C1 segment of cervical spinal cord (tissue), 14 donors: ENCODE results near the gene ORC2.
"Not testable (repeated sequence)": the region's sequence is repeated elsewhere in the genome, so short reads cannot be mapped to it uniquely, and the experiment has no call there.

Source experiments
- DNase-seq, 14 donors: peaks; one replicate each; lab custom pipeline; 2025; lab: John Stamatoyannopoulos, UW

ORC2 gene

DNA sequence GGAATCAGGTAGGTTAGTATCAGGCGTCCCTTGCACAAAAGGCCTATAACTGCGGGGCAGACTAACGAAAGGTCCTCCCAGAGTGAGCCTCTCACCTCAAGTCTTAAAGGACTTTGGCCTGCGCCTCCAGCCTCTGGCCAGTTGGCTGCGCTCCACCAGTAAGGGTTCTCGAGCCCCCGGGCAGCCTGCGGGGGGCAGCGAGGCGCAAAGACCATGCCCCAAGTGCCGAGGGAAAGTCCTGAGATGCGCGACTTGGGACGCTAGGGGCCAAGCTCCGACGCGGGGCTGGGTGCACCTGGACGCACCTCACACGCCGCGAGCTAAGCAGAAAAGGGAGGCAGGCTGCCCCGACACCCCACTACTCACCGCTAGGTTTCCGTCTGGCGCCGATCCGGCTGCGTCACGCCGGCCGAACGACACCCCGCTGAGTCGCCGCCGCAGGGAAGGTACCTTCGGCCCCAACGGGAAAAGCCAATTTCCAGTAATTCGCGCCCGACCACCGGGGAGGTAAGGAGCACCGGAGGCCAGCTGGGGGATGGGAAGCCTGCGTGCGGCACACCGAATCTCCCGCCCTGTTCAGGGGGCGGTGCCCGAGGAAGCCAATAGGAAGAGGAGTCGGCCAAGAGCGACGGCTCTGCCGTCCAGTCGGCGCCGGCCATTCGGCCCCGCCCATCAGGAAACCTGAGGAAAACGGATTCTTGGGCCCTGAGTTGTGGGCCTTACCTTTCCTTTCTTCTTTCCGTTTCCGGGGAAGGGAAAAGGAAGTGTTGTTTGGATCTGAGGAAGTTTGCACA, at the start of gene ORC2:
Gene ORC2, minus strand, starts transcription at position 537 of the 794 bp plus-strand sequence. CDS start 5,537 bp downstream, outside the sequence.
- peak; percentile 20 to 97 (median 88) for DNase-seq

DNA sequence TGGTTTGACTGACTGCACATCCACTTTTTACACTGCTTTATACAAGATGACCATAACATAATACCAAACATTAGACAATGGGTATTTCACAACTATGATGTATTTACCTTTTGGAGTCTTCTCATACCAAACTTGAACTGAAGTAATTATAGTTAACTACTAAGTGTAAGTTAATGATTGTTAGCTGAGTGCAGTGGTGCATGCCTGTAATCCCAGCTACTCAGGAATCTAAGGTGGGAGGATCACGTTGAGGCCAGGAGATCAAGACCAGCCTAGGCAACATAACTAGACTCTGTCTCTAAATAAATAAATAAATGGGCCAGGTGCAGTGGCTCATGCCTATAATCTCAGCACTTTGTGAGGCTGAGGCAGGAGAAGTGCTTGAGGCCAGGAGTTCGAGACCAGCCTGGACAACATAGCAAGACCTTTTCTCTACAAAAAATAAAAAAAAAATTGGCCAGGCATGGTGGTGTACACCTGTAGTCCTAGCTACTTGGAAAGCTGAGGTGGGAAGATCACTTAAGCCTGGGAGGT, 44.9 kb upstream of the ORC2 start:
- DNase-seq = no peak

- no peak for DNase-seq
Observed at GRCh38 chr2:201007584-201007998, 44.1 kb upstream of the ORC2 start.

GRCh38 chr2:201006704-201007103, 43.2 kb upstream of the ORC2 start:
- DNase-seq = no peak

- DNase-seq = no peak
Observed at GRCh38 chr2:201004370-201004769, 40.9 kb upstream of the ORC2 start.

GRCh38 chr2:200993097-200993496, 29.6 kb upstream of the ORC2 start:
- no peak for DNase-seq

DNA sequence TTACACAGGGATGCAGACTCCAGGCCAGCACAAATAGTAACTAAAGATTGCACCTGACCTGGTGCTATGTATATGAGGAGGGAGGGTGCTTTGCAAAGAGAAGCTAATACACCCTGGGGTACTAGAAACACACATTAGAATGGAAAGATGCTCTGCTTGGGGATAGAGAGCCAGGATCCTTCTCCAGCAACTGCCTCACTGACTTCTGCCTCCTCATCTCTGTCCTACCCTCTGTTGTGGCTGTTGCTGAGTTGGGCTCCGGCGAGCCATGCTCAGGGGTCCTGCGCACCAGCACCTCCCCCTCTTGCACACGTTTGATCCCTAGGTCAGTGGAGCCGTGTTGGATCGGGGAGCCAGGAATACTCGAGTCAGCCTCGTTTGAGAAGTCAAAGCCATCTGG, 23.7 kb upstream of the ORC2 start:
- no peak for DNase-seq

GRCh38 chr2:200985799-200986198, 22.3 kb upstream of the ORC2 start:
- DNase-seq = no peak

DNA sequence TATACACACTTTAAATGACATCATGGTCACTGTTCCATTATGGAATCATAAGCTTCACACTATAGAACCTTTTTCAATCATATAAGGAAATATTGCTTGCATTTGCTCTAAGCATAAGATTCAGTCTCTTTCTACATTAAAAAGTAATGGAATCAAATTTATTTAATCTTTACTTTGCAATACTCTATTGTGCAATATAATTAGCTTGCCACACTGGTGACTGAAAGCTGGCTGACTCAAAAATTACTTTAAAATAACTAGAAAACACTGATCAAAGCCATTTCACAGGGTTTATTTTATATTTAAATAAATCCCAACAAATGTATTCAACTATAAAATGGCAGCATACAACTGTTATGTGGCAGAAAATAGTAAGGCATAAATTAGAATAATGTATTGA, 13.2 kb upstream of the ORC2 start:
- DNase-seq = no peak

- DNase-seq = no peak
Observed at GRCh38 chr2:200975672-200976071, 12.2 kb upstream of the ORC2 start.

DNA sequence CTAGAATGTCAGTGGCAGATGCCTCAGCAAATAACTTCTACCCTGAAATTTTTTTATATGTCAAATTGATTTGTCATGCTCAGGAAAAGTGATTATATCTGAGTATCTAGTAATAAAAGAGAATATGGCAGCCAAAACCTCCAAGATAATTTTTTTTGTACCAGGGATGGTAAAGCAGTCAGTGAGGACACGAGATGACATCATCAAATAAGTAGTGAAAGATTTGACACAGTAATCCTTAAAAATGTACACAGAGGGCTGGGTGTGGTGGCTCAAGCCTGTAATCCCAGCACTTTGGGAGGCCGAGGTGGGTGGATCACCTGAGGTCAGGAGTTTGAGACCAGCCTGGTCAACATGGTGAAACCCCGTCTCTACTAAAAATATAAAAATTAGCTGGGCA, 6.6 kb upstream of the ORC2 start:
- not testable (repeated sequence) for DNase-seq

DNA sequence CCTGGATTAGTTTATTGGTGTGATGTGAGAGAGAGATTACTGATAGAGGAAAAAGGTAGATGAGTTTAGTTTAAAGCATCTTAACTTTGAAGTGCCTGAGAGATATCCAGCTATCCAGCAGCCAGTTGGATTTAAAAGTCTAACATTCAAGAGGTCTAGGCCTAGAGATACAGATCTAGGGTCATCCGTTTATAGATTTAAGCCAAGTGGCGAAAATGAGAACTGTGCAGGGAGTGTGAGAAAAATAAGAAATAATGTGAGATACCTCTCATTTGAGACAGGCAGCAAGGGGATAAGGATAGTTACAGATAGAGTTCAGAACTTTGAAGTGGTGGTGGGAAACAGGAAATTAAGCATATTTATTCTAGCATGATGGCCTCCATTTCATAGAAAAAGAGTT, 5.3 kb upstream of the ORC2 start:
- DNase-seq = no peak

DNA sequence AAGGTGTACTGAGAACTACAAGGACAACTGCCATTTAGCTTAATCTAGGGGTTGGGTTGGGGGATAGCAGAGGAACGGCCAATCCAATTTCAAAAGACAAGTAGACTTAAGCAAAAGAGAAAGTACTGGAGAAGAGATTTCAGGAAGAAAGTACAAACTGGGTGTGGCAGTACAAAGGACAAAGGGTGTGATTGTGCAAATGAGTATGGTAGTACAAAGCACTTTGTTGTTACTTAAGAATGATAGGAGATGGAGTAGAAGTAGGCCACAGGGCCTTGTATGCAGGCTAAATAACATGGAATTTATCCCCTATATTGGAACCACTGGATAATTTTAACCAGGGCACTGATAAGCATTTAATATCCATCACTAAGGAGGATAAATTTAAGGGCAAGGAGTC, 4.7 kb upstream of the ORC2 start:
- DNase-seq = no peak

- no peak for DNase-seq
Observed at GRCh38 chr2:200966770-200967169, 3.3 kb upstream of the ORC2 start.

DNA sequence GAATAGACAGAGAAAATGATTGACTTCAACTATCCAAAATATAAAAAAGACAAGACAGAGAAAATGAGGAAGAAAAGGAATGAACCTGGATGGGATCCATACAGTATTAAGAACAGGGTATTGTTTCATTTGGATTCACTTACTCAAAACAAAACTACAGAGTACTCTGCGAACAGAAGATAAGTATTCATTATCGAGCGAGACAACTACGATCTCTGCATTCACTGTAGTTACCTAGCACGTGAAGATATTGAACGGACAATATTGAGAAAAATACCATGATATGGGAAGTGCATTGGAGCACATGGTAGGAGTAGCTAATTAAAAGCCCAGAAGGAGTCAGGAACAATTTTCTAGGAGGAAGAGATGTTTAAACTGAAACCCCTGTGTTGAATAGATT, 1.0 kb upstream of the ORC2 start:
- DNase-seq = no peak

GRCh38 chr2:200963918-200964252, 425 bp upstream of the ORC2 start:
- not testable (repeated sequence) for DNase-seq

- no peak for DNase-seq
Observed at GRCh38 chr2:200962811-200963123, 693 bp downstream of the ORC2 start.

- no peak for DNase-seq
Observed at GRCh38 chr2:200961674-200962073, 1.8 kb downstream of the ORC2 start.

DNA sequence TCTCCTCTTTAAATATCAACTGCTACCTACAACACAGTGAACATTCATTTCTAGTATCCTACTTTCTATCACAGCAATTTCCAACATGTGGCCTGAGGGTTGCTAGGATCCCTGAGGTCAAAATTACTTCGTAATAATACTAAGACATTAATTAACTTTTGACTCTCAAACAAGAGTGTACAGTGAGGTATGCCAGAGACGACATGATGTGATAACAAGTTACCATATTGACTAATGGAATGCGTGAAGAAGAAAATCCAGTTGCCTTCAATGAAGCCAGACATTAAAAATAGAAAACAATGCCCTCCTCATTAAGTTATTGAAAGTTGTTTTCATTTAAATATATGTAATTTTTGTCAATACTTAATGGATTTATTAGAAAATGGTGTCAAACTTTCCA, 13.1 kb downstream of the ORC2 start:
- DNase-seq = no peak

GRCh38 chr2:200945395-200945729, 18.1 kb downstream of the ORC2 start:
- DNase-seq = no peak

GRCh38 chr2:200944467-200945394, 18.7 kb downstream of the ORC2 start:
- DNase-seq = no peak

DNA sequence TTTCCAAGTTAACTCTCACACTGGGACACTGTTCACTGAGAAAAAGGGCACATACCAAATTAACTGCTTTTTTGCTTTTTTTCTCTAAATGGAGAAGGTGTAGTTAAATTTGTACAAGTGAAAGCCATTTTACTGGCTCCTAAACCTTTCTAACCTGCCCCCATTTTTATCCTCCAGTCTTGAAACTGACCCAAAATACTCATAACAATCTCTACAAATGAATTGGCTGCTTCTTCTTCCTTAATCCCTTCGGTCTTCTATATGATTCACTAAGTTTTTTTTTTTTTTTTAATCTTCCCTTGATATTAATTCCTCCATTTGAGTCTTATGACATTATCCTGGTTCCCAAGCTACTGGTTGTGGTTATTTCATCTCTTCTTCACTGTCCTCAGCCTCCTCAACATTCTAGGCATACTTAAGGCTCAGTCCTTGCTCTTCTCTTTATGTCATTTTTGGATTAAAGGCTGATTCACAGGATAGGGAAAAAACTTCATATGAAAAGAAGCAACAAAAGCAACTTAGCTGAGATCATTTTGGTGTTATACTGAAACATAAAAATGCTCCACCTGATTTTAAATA, 19.8 kb downstream of the ORC2 start:
- no peak for DNase-seq
